Measurements from ENCODE around the gene STRN.
"Not testable (repeated sequence)": the region's sequence is repeated elsewhere in the genome, so short reads cannot be mapped to it uniquely, and the experiment has no call there.

The STRN gene

GRCh38 chr2:36834731-36835524 is 131.4 kb downstream of the STRN start:
- DNase-seq: no peak

DNA sequence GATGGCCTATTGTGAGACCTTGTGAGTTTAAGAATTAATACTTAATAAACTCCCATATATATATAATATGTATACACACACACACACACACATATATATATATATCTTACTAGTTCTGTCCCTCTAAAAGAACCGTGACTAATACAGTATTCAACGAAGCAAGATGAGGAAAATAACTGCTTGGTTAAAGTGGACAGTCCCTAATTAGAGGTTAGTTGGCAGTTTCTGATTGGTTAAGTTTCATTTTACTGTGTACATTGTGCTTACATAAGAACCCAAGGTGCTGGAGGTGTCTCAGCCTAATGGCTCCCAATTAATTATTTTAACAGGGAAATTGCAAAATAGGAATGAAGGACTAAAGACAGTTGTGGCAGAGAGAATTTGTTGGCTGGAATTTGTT is 132.1 kb downstream of the STRN start:
- DNase-seq: no peak

DNA sequence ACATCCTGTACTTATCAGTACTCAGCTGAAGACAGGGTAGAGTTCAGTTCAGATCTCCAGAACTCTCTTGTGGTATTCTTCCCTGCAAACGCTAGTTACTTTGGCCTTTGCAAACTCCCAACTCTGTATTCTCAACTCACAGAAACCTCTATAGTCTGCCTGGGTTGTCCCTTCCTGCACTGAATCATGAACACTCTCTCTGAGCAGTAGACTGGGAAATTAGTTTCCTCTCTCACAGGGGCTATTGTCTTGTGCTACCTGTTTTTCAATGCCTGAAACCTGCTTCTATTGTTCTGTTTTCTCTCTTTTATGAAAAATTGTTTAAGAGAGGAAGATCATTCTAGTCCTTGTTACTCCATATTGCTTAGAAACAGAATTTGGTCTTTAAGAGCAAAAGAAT is 135.2 kb downstream of the STRN start:
- no peak for DNase-seq

GRCh38 chr2:36824683-36825082 is 141.7 kb downstream of the STRN start:
- DNase-seq: not testable (repeated sequence)

- no peak for DNase-seq
Measured at GRCh38 chr2:36824273-36824672, 142.1 kb downstream of the STRN start.

DNA sequence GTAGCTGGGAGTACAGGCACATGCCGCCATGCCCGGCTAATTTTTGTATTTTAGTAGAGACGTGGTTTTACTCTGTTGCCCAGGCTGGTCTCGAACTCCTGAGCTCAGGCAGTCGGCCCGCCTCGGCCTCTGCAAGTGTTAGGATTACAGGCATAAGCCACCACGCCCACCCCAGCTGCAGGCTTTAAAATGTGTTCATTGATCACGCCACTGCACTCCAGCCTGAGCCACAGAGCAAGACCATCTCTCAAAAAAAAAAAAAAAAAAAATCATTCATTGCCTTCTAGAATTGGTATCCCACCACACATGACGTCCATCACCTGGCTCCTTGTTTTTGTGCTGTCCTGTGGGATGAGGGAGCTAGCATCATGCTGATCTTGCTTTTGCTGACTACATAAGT is 142.5 kb downstream of the STRN start:
- DNase-seq: no peak

GRCh38 chr2:36820942-36821605 is 145.3 kb downstream of the STRN start:
- DNase-seq: peak; percentile 84

- no peak for DNase-seq
Measured at GRCh38 chr2:36819095-36819711, 147.1 kb downstream of the STRN start.

GRCh38 chr2:36818542-36818941 is 147.8 kb downstream of the STRN start:
- no peak for DNase-seq

- DNase-seq: no peak
Measured at GRCh38 chr2:36812196-36812595, 154.1 kb downstream of the STRN start.

GRCh38 chr2:36811071-36811470 is 155.3 kb downstream of the STRN start:
- DNase-seq: no peak

DNA sequence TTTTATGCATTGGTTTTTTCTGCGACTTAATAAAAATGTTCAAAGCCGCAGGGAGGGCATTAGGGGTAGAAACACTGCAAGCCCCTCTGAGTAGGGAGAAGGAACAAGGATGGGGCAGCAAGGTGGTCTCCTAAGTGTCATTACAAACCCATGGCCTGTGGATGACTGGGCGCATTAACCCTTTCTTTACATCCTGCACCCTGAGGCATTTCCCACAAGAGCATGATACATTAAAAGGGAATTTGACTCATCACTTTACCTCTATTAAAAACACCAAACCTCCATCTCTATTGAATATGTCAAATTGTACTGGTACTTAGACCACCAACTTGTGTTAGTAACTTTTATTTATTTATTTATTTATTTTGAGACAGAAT is 157.3 kb downstream of the STRN start:
- DNase-seq: no peak

DNA sequence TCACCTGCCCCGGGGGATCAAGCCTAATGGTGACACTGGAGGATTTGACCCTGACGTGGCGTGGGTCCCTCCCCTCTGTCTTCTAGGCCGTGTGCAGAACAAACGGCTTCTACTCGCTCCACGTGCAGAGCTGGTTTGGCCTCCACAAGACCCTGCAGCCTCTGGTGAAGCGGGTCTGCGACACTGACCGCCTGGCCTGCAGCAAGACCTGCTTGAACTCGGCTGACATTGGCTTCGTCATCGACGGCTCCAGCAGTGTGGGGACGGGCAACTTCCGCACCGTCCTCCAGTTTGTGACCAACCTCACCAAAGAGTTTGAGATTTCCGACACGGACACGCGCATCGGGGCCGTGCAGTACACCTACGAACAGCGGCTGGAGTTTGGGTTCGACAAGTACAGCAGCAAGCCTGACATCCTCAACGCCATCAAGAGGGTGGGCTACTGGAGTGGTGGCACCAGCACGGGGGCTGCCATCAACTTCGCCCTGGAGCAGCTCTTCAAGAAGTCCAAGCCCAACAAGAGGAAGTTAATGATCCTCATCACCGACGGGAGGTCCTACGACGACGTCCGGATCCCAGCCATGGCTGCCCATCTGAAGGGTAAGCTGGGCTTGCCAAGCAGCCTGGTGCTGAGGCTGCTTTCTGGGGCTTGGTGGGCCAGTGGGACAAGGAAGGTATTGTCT is 157.8 kb downstream of the STRN start:
- no peak for DNase-seq

- no peak for DNase-seq
Measured at GRCh38 chr2:36807223-36807886, 159.0 kb downstream of the STRN start.

DNA sequence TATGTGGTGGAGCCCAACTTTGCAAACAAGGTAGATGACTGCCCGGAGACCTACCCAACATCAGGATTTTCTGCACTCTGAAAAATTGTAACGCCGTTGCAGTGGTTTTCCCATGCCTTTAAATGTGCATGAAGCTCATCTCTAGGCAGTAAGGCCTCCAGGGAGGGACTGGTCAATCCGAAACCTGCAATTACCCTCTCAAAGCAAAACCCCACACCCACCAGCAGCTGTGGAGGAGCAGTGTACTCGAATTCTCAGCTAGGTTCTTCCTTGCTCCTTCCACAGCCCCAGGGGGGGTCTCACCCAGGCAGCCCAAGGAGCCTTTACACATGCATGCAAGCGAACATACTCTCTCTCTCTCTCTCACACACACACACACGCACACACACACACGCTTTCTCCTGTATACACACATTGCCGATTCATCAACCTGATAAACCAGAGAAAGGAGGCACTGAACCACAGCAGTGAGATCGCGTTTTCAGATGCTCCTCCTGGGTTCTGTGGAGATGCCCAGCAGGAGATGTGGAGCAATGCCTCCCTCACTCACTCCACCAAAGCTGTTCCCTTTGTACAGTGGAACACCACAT is 160.6 kb downstream of the STRN start:
- DNase-seq: no peak

- DNase-seq: no peak
Measured at GRCh38 chr2:36802952-36803351, 163.4 kb downstream of the STRN start.

DNA sequence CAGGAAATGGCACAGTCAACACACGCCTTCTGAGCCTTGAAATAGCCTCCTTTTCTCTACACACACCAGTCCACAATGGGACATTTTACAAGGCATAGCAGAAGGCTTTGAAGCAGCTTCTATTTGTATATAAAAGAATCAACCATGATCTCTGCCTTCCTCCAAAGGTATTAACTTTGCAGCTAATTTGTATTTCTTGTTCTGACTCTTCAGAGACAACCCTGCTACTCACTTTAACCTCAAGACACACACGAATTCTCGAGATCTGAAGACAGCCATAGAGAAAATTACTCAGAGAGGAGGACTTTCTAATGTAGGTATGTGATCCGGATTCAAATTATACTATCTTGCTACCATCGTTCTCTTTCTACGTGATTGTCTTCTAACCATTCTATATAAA is 165.2 kb downstream of the STRN start:
- no peak for DNase-seq

- DNase-seq: no peak
Measured at GRCh38 chr2:36800381-36800780, 166.0 kb downstream of the STRN start.

DNA sequence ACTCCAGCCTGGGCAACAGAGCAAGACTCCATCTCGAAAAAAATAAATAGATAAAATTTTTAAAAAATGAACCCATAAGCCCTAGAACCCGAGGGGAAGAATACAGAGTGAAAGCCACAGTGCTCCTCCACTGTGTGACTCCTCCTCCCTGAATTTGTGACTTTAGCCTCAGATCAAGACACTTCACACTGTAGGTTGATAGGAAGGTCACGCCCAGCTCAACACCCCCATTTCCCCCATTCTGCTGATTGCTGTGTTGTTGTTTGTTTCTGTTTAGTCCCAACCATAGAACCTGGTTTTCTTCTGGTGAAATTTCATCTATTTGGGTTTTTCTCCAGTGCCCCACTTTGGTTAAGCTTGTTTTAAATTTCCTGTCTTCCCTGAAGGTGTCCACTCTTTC is 167.6 kb downstream of the STRN start:
- DNase-seq: no peak

DNA sequence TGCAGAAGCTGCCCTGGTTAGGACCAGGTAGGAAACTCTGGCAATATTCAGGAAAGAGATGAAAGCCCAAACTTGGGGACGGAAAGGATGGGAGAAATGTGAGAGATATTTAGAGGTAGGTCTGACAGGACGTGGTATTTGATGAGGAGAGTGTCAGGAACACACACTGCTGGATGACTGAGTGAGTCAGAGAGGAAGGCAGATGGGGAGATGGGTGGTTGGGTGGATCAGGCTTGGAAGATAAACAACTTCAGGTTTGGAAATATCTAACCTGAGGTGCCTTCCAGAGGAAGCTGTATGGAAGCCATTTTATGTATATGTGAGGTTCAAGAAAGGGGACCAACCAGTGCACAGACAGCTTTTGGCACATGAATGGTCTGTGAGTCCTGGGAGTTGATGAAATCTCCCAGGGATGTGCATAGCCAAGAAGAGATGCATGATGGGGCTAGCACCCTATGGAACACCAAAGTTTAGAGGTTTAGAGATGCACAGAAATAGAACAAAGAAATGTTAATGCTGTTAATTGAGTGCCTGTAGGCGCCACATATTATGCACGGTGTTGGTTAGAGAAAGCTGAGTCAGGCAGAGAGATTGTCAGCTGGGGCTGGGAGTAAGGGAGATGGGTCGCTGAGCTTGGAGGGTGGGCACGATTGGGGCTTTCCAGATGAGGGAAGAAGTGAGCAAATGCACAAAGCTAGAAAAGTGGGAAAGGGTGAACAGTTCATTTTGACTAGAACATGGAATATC is 168.8 kb downstream of the STRN start:
- DNase-seq: no peak
